A549 (cell line): Measurements from ENCODE around the gene CDH26. TPM values are rescaled to one million over a fixed set of nuclear protein-coding genes. Genes with fewer than 3 reads are reported as not detected.

Experiments used
- ATAC-seq, 2 experiments: fragments of 200-7000 bp in 1 of 2; fragments of >200 bp in 1 of 2; cut with Nextera tagmentation in 1 of 2; cut with Tn5 transposase in 1 of 2; 3 replicates each; pipeline versions ENCODE4 v1.8.0 to v1.9.1; 2018 to 2020; ENCODE audit warnings: mild to moderate bottlenecking in 1 of 2, moderate library complexity in 1 of 2
- CTCF ChIA-PET: fragments of 300-600 bp; sonication (Branson Sonifier 250); formaldehyde crosslinking; extraction: SDS; loops from one replicate; lab custom pipeline; 2021; ENCODE audit warnings: antibody characterized with exemption, inconsistent platforms; lab: Yijun Ruan, JAX
- POLR2A ChIA-PET: fragments of 350-600 bp; formaldehyde crosslinking; extraction: SDS; loops from one replicate; lab custom pipeline; 2021; ENCODE audit warnings: antibody characterized with exemption, inconsistent platforms; lab: Yijun Ruan, JAX
- DNase-seq, 2 experiments: peaks; one replicate each; pipeline versions ENCODE4 v3.0.0 to v3.0.0-alpha.2; 2011 to 2016; ENCODE audit warnings: low read depth in 1 of 2, low spot score in 1 of 2
- FAIRE-seq: peaks from 2 replicates; lab custom pipeline; 2011; peaks lifted over from hg19 to GRCh38; lab: Jason Lieb, UNC
- H3K27ac ChIP-seq, 2 experiments: fragments of >200 bp; sonication (Bioruptor Twin); formaldehyde crosslinking; 3 replicates each; pipeline ENCODE4 v1.5.1; 2016 to 2017
- H3K4me1 ChIP-seq: fragments of >200 bp; sonication (Bioruptor Twin); formaldehyde crosslinking; 3 replicates; pipeline ENCODE4 v1.6.1; 2016
- H3K4me2 ChIP-seq: fragments of >200 bp; sonication (Bioruptor Twin); formaldehyde crosslinking; 3 replicates; pipeline ENCODE4 v1.6.1; 2016
- H3K4me3 ChIP-seq: fragments of >200 bp; sonication (Bioruptor Twin); formaldehyde crosslinking; 3 replicates; pipeline ENCODE4 v1.5.1; 2016
- H3K9me3 ChIP-seq: fragments of >200 bp; sonication (Bioruptor Twin); formaldehyde crosslinking; 3 replicates; pipeline ENCODE4 v1.6.1; 2016
- BHLHE40 ChIP-seq: IDR thresholded peaks from 2 replicates; pipeline ENCODE4 v1.6.1; 2012; ENCODE audit warnings: low read depth, low read length, inconsistent platforms
- CHD2 ChIP-seq: fragments of 150-350 bp; IDR thresholded peaks from 2 replicates; pipeline ENCODE4 v1.6.1; 2014; ENCODE audit warnings: low read length; ENCODE audit not compliant: partially characterized antibody
- CHD4 ChIP-seq: fragments of 200-600 bp; sonication (generic); IDR thresholded peaks from 2 replicates; pipeline ENCODE4 v1.6.1; 2016; ENCODE audit warnings: antibody characterized with exemption, mild to moderate bottlenecking, borderline replicate concordance
- E2F6 ChIP-seq: IDR thresholded peaks from 2 replicates; pipeline ENCODE4 v1.6.1; 2012; ENCODE audit warnings: low read depth, borderline replicate concordance
- EHF ChIP-seq: fragments of 250-450 bp; sonication (Bioruptor Pico); IDR thresholded peaks from 2 replicates; pipeline ENCODE4 v1.5.0; 2020; ENCODE audit warnings: mild to moderate bottlenecking
- FOSB ChIP-seq: fragments of 250-450 bp; sonication (Bioruptor Pico); IDR thresholded peaks from 2 replicates; pipeline ENCODE4 v1.5.0; 2020; ENCODE audit warnings: mild to moderate bottlenecking, moderate library complexity
- FOXS1 ChIP-seq: fragments of 250-450 bp; sonication (Bioruptor Pico); IDR thresholded peaks from 2 replicates; pipeline ENCODE4 v1.5.0; 2020; ENCODE audit warnings: mild to moderate bottlenecking, moderate library complexity
- GATA3 ChIP-seq: IDR thresholded peaks from 2 replicates; pipeline ENCODE4 v1.6.1; 2012; ENCODE audit warnings: borderline replicate concordance
- HES2 ChIP-seq: fragments of >200 bp; sonication (Bioruptor Twin); formaldehyde crosslinking; IDR thresholded peaks from 2 replicates; pipeline ENCODE4 v1.6.1; 2016
- HOXB5 ChIP-seq: fragments of 250-450 bp; sonication (Bioruptor Pico); IDR thresholded peaks from 2 replicates; pipeline ENCODE4 v1.5.0; 2020; ENCODE audit warnings: mild to moderate bottlenecking, moderate library complexity
- KDM5A ChIP-seq: fragments of 200-600 bp; sonication (generic); IDR thresholded peaks from 2 replicates; pipeline ENCODE4 v1.6.1; 2016; ENCODE audit warnings: antibody characterized with exemption, mild to moderate bottlenecking
- MAFK ChIP-seq: fragments of 450-650 bp; IDR thresholded peaks from 2 replicates; pipeline ENCODE4 v1.6.1; 2014; ENCODE audit not compliant: partially characterized antibody
- MAZ ChIP-seq: fragments of 150-350 bp; IDR thresholded peaks from 2 replicates; pipeline ENCODE4 v1.6.1; 2014; ENCODE audit warnings: antibody characterized with exemption, low read depth, low read length, borderline replicate concordance
- POLR2AphosphoS2 ChIP-seq: conservative IDR thresholded peaks from 2 replicates; pipeline ENCODE4 v1.6.1; 2012; ENCODE audit warnings: low read length, improper control_type of control experiment, inconsistent platforms
- RARB ChIP-seq: fragments of 250-450 bp; sonication (Bioruptor Pico); IDR thresholded peaks from 2 replicates; pipeline ENCODE4 v1.8.0; 2021; ENCODE audit warnings: mild to moderate bottlenecking, moderate library complexity
- RCOR1 ChIP-seq: fragments of 150-350 bp; IDR thresholded peaks from 2 replicates; pipeline ENCODE4 v1.6.1; 2014; ENCODE audit warnings: antibody characterized with exemption, low read length, low read depth
- REST ChIP-seq: fragments of 200-600 bp; sonication (generic); IDR thresholded peaks from 2 replicates; pipeline ENCODE4 v1.6.1; 2016; ENCODE audit warnings: antibody characterized with exemption, mild to moderate bottlenecking, moderate library complexity
- RNF2 ChIP-seq: fragments of 200-600 bp; sonication (generic); IDR thresholded peaks from 2 replicates; pipeline ENCODE4 v1.6.1; 2016; ENCODE audit warnings: low read depth, mild to moderate bottlenecking, antibody characterized with exemption, moderate library complexity, borderline replicate concordance
- SMC3 ChIP-seq: fragments of >200 bp; sonication (Bioruptor Twin); formaldehyde crosslinking; IDR thresholded peaks from 3 replicates; pipeline ENCODE4 v1.6.1; 2018; ENCODE audit warnings: inconsistent platforms
- ZC3H11A ChIP-seq: fragments of 450-650 bp; IDR thresholded peaks from 2 replicates; pipeline ENCODE4 v1.6.1; 2014; ENCODE audit warnings: antibody characterized with exemption, mild to moderate bottlenecking
- ZSCAN20 ChIP-seq: fragments of 250-450 bp; sonication (Bioruptor Pico); IDR thresholded peaks from 2 replicates; pipeline ENCODE4 v1.8.0; 2022; ENCODE audit warnings: mild to moderate bottlenecking, moderate library complexity
- WGBS: methylation state at CpG from one replicate; pipeline ENCODE4 v1.1.6; 2017; ENCODE audit errors: missing lambda C conversion rate; 5-methylcytosine and 5-hydroxymethylcytosine counted together
- polyA plus RNA-seq, 4 experiments: library from polyadenylated mRNA; depleted of rRNA in 3 of 4; stranded (reverse); fragments of >200 nt; fragmentation: RNase III in 1 of 4; extraction: RNeasy Plus Mini Kit Qiagen cat#74134 plus additional on column Dnase treatment in 1 of 4; gene quantifications; 2 replicates in 3 of 4; 3 replicates in 1 of 4; pipeline ENCODE4 v1.2.3, GENCODE V29; 2011 to 2017
- TF ChIP-seq, protein P1 (sequence below): fragments of >200 bp; sonication (Bioruptor Twin); formaldehyde crosslinking; IDR thresholded peaks from 3 replicates; pipeline ENCODE4 v1.5.1; 2016

The CDH26 gene
- polyA plus RNA-seq, 2 of the 4 experiments (the other 2 are of a cell fraction), result 0.27 to 0.57 TPM

GRCh38 chr20:59940129-59940955 lies 17.9 kb upstream of the CDH26 start, which contains the start of the genes FAM217B and PPP1R3D (continued):
- TF ChIP-seq CHD2, result no peak
- no peak for TF ChIP-seq CHD4
- no peak for TF ChIP-seq MAZ
- no peak for TF ChIP-seq BHLHE40

DNA sequence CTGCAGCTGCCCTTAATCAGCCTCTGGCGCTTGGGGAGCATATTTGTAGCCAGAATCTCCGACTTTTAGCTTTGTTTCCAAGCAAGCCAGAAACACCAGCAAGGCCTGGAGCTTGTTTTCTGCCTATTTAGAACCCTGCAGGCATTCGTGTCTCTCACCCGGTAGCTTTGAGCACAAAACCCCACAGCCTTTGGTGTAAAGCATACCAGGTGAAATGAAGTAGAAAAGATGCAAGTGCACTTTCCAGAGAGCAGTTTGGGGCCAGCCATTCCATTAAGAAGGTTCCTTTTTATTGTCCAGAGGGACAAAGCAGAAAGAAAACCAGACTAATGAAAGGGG lies 17.3 kb upstream of the CDH26 start:
- 0% methylated on average over 4 of the region's 4 CpGs for WGBS
- Histone ChIP-seq H3K4me3 (peak overlapping the region; percentile 82), H3K27ac (peak overlapping the region; percentile 95 to 96), H3K9me3 (no peaks in the 10 kb centered on the region), H3K4me1 (peaks cover 24% of the 10 kb centered on the region), H3K4me2 (peak overlapping the region; percentile 95)
- DNase-seq (no peak), FAIRE-seq (no peak), ATAC-seq (peak; percentile 14 to 26; a peak in 3 of 6 replicates)
- ChIA-PET CTCF (interaction anchor here (1.2 to 3.0 kb wide), 6 partner anchors 8 to 370 kb away, joined by 3 to 21 read pairs (median 4); no protein-coding TSS in a partner anchor), POLR2A (interaction anchor here (0.7 to 1.7 kb wide), 2 partner anchors 11 to 14 kb away, joined by 3 to 8 read pairs; no protein-coding TSS in a partner anchor)
- no peak for TF ChIP-seq HES2
- no peak for TF ChIP-seq FOSB (CRISPR knock-in tag)
- no peak for TF ChIP-seq EHF (CRISPR knock-in tag)
- no peak for TF ChIP-seq RNF2
- TF ChIP-seq HOXB5 (CRISPR knock-in tag), result no peak
- no peak for TF ChIP-seq MAFK

- ChIA-PET POLR2A (no interaction called here), CTCF (no interaction called here)
- FAIRE-seq, result no peak
- WGBS, result 88% methylated on average over 2 of the region's 2 CpGs
- ATAC-seq, result no peak
- no peak for DNase-seq
- no peak for TF ChIP-seq RNF2
- no peak for TF ChIP-seq ZSCAN20 (CRISPR knock-in tag)
- no peak for TF ChIP-seq SMC3
- no peak for TF ChIP-seq KDM5A
- peaks cover 24% of the 10 kb centered on the region for H3K4me1 ChIP-seq
- no peak overlapping the region for H3K27ac ChIP-seq
- H3K4me2 ChIP-seq, result no peak overlapping the region
- no peaks in the 10 kb centered on the region for H3K9me3 ChIP-seq
- no peak overlapping the region for H3K4me3 ChIP-seq
Measured at GRCh38 chr20:59942245-59942644, 16.0 kb upstream of the CDH26 start.

- CTCF ChIA-PET, result interaction anchor here (1.0 to 9.6 kb wide), 4 partner anchors 9 to 113 kb away, joined by 3 to 73 read pairs (median 8); partner anchors contain the start of gene SYCP2
- Histone ChIP-seq H3K4me3 (no peak overlapping the region), H3K4me1 (peaks cover 11% of the 10 kb centered on the region), H3K4me2 (no peak overlapping the region)
- no peak for DNase-seq
- WGBS, result 94% methylated on average over 7 of the region's 7 CpGs
- no peak for TF ChIP-seq RCOR1
- no peak for TF ChIP-seq GATA3
- no peak for TF ChIP-seq RARB (CRISPR knock-in tag)
- no peak for TF ChIP-seq HOXB5 (CRISPR knock-in tag)
- no peak for TF ChIP-seq POLR2AphosphoS2
- no peak for TF ChIP-seq FOXS1
- TF ChIP-seq ZC3H11A, result no peak
- TF ChIP-seq, protein P1, sequence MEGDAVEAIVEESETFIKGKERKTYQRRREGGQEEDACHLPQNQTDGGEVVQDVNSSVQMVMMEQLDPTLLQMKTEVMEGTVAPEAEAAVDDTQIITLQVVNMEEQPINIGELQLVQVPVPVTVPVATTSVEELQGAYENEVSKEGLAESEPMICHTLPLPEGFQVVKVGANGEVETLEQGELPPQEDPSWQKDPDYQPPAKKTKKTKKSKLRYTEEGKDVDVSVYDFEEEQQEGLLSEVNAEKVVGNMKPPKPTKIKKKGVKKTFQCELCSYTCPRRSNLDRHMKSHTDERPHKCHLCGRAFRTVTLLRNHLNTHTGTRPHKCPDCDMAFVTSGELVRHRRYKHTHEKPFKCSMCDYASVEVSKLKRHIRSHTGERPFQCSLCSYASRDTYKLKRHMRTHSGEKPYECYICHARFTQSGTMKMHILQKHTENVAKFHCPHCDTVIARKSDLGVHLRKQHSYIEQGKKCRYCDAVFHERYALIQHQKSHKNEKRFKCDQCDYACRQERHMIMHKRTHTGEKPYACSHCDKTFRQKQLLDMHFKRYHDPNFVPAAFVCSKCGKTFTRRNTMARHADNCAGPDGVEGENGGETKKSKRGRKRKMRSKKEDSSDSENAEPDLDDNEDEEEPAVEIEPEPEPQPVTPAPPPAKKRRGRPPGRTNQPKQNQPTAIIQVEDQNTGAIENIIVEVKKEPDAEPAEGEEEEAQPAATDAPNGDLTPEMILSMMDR, result no peak
- TF ChIP-seq E2F6, result no peak
- TF ChIP-seq SMC3, result no peak
- no peak for TF ChIP-seq REST
- TF ChIP-seq CHD4, result no peak
- TF ChIP-seq, all 56 proteins: peak for 0
- ATAC-seq, result no peak
- Histone ChIP-seq H3K27ac (no peak overlapping the region), H3K9me3 (no peaks in the 10 kb centered on the region)
- POLR2A ChIA-PET, result no interaction called here
- FAIRE-seq, result no peak
Measured at GRCh38 chr20:59944726-59945125, 13.5 kb upstream of the CDH26 start.
